Measurements from ENCODE around the gene R3HCC1L. TPM values are rescaled to one million over a fixed set of nuclear protein-coding genes. Genes with fewer than 3 reads are reported as not detected.
A peak's percentile ranks its signal among the peaks of the same experiment; 100 is the strongest.

The R3HCC1L gene
- total and polyA plus RNA-seq, 9 of the 15 experiments (the other 6 are each of a cell fraction or from before 2014, with no cell fraction given), result 9.1 to 17.8 (median 12.6) TPM

DNA sequence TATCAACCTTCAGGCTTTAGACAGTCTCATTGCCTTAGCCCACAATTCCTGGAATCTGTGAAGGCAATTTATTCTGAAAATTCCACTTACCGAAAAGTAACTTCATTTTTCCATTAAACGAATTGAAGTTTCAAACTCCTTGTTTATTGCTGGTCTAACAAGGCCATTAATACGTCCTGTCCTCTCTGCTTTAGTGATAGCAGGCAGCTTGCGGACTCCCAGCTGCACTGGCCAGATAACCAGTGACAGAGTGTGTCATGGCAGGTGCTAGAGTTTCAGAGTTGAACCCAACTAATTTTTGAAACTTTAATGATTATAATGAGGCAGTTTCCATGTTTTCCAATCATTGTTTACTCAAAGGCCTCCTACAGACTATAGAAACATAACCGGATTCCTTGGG, 102.4 kb downstream of the R3HCC1L start (continued):
- TF ChIP-seq ZNF165 (CRISPR knock-in tag; IDR thresholded peaks at IDR 0.05; ENCODE audit: borderline replicate concordance), result no peak
- no peak for TF ChIP-seq ZNF695 (CRISPR knock-in tag; IDR thresholded peaks at IDR 0.05)
- TF ChIP-seq, protein P1, sequence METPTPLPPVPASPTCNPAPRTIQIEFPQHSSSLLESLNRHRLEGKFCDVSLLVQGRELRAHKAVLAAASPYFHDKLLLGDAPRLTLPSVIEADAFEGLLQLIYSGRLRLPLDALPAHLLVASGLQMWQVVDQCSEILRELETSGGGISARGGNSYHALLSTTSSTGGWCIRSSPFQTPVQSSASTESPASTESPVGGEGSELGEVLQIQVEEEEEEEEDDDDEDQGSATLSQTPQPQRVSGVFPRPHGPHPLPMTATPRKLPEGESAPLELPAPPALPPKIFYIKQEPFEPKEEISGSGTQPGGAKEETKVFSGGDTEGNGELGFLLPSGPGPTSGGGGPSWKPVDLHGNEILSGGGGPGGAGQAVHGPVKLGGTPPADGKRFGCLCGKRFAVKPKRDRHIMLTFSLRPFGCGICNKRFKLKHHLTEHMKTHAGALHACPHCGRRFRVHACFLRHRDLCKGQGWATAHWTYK (CRISPR knock-in tag; IDR thresholded peaks at IDR 0.05), result no peak
- no peak for TF ChIP-seq KLF10 (CRISPR knock-in tag; IDR thresholded peaks at IDR 0.05)
- TF ChIP-seq RCOR1 (IDR thresholded peaks at IDR 0.05; ENCODE audit: borderline replicate concordance in 1 of 2, low read depth in 2 of 2, low read length in 2 of 2), result peak in 1 of 2 experiments; percentile 84; a peak in 2 of 4 replicates
- TF ChIP-seq ARHGAP35 (IDR thresholded peaks at IDR 0.05; ENCODE audit: partially characterized antibody), result no peak
- TF ChIP-seq, protein P2, sequence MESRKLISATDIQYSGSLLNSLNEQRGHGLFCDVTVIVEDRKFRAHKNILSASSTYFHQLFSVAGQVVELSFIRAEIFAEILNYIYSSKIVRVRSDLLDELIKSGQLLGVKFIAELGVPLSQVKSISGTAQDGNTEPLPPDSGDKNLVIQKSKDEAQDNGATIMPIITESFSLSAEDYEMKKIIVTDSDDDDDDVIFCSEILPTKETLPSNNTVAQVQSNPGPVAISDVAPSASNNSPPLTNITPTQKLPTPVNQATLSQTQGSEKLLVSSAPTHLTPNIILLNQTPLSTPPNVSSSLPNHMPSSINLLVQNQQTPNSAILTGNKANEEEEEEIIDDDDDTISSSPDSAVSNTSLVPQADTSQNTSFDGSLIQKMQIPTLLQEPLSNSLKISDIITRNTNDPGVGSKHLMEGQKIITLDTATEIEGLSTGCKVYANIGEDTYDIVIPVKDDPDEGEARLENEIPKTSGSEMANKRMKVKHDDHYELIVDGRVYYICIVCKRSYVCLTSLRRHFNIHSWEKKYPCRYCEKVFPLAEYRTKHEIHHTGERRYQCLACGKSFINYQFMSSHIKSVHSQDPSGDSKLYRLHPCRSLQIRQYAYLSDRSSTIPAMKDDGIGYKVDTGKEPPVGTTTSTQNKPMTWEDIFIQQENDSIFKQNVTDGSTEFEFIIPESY (CRISPR knock-in tag; IDR thresholded peaks at IDR 0.05), result no peak
- no peak for TF ChIP-seq GATAD2B (IDR thresholded peaks at IDR 0.05; ENCODE audit: borderline replicate concordance)
- TF ChIP-seq, protein P3, sequence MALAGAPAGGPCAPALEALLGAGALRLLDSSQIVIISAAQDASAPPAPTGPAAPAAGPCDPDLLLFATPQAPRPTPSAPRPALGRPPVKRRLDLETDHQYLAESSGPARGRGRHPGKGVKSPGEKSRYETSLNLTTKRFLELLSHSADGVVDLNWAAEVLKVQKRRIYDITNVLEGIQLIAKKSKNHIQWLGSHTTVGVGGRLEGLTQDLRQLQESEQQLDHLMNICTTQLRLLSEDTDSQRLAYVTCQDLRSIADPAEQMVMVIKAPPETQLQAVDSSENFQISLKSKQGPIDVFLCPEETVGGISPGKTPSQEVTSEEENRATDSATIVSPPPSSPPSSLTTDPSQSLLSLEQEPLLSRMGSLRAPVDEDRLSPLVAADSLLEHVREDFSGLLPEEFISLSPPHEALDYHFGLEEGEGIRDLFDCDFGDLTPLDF (CRISPR knock-in tag; IDR thresholded peaks at IDR 0.05), result no peak
- TF ChIP-seq RBM17 (IDR thresholded peaks at IDR 0.05; ENCODE audit: borderline replicate concordance, low read depth, low read length), result no peak
- TF ChIP-seq MTF1 (CRISPR knock-in tag; IDR thresholded peaks at IDR 0.05; ENCODE audit: borderline replicate concordance), result no peak
- TF ChIP-seq TARDBP (IDR thresholded peaks at IDR 0.05), result no peak; the same call in 1 of the 2 replicates
- TF ChIP-seq RFX7 (CRISPR knock-in tag; IDR thresholded peaks at IDR 0.05), result no peak
- no peak for TF ChIP-seq RFX5 (IDR thresholded peaks at IDR 0.05; ENCODE audit: low read depth, low read length)
- no peak for TF ChIP-seq LCOR (CRISPR knock-in tag; IDR thresholded peaks at IDR 0.05)
- no peak for TF ChIP-seq RB1 (IDR thresholded peaks at IDR 0.05; ENCODE audit: low read depth)
- TF ChIP-seq FOXK1 (CRISPR knock-in tag; IDR thresholded peaks at IDR 0.05; ENCODE audit: borderline replicate concordance), result no peak
- no peak for TF ChIP-seq CEBPB (tag; IDR thresholded peaks at IDR 0.05)
- TF ChIP-seq, protein P4, sequence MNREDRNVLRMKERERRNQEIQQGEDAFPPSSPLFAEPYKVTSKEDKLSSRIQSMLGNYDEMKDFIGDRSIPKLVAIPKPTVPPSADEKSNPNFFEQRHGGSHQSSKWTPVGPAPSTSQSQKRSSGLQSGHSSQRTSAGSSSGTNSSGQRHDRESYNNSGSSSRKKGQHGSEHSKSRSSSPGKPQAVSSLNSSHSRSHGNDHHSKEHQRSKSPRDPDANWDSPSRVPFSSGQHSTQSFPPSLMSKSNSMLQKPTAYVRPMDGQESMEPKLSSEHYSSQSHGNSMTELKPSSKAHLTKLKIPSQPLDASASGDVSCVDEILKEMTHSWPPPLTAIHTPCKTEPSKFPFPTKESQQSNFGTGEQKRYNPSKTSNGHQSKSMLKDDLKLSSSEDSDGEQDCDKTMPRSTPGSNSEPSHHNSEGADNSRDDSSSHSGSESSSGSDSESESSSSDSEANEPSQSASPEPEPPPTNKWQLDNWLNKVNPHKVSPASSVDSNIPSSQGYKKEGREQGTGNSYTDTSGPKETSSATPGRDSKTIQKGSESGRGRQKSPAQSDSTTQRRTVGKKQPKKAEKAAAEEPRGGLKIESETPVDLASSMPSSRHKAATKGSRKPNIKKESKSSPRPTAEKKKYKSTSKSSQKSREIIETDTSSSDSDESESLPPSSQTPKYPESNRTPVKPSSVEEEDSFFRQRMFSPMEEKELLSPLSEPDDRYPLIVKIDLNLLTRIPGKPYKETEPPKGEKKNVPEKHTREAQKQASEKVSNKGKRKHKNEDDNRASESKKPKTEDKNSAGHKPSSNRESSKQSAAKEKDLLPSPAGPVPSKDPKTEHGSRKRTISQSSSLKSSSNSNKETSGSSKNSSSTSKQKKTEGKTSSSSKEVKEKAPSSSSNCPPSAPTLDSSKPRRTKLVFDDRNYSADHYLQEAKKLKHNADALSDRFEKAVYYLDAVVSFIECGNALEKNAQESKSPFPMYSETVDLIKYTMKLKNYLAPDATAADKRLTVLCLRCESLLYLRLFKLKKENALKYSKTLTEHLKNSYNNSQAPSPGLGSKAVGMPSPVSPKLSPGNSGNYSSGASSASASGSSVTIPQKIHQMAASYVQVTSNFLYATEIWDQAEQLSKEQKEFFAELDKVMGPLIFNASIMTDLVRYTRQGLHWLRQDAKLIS (CRISPR knock-in tag; IDR thresholded peaks at IDR 0.05), result no peak
- no peak for TF ChIP-seq GTF2F1 (IDR thresholded peaks at IDR 0.05; ENCODE audit: low read depth, low read length)
- no peak for TF ChIP-seq SAFB (IDR thresholded peaks at IDR 0.05; ENCODE audit: borderline replicate concordance, low read depth, low read length)
- no peak for TF ChIP-seq CREB1 (IDR thresholded peaks at IDR 0.05)
- TF ChIP-seq CREB1 (CRISPR knock-in tag; IDR thresholded peaks at IDR 0.05), result no peak
- TF ChIP-seq CSDE1 (IDR thresholded peaks at IDR 0.05), result no peak
